Epithelial cell of esophagus (primary cell): Measurements from ENCODE around the gene PRKG1.
A peak's percentile ranks its signal among the peaks of the same experiment; 100 is the strongest.
"Not testable (repeated sequence)": the region's sequence is repeated elsewhere in the genome, so short reads cannot be mapped to it uniquely, and the experiment has no call there.

Experiments used
- DNase-seq: peaks from one replicate; pipeline ENCODE4 v3.0.0; 2010; ENCODE audit warnings: low read depth
- H3K4me3 ChIP-seq: 2 replicates; pipeline ENCODE4 v1.5.1; 2011; ENCODE audit warnings: mild to moderate bottlenecking, low read length, control low read depth
- CTCF ChIP-seq: IDR thresholded peaks from 2 replicates; pipeline ENCODE4 v1.5.1; 2011; ENCODE audit warnings: low read depth, mild to moderate bottlenecking, low read length, control low read depth, inconsistent platforms; ENCODE audit not compliant: insufficient read depth; ENCODE audit errors: missing control alignments

PRKG1 gene

GRCh38 chr10:51273574-51273973 is 199.3 kb downstream of the PRKG1 start:
- H3K4me3 ChIP-seq = no peak overlapping the region
- TF ChIP-seq CTCF = no peak
- DNase-seq = no peak

GRCh38 chr10:51276097-51276496 is 201.8 kb downstream of the PRKG1 start:
- not testable (repeated sequence) for DNase-seq, H3K4me3 ChIP-seq

GRCh38 chr10:51281387-51281786 is 207.1 kb downstream of the PRKG1 start:
- DNase-seq, H3K4me3 ChIP-seq: not testable (repeated sequence)

- no peak overlapping the region for H3K4me3 ChIP-seq
- DNase-seq = no peak
- TF ChIP-seq CTCF = no peak
These were observed 211.3 kb downstream of the PRKG1 start for GRCh38 chr10:51285601-51286000.

- TF ChIP-seq CTCF = no peak
- H3K4me3 ChIP-seq = no peak overlapping the region
- DNase-seq = no peak
These were observed 214.2 kb downstream of the PRKG1 start for GRCh38 chr10:51288511-51288910.

- H3K4me3 ChIP-seq = no peak overlapping the region
- no peak for TF ChIP-seq CTCF
- no peak for DNase-seq
These were observed 215.2 kb downstream of the PRKG1 start for GRCh38 chr10:51289519-51289918.

- no peak overlapping the region for H3K4me3 ChIP-seq
- no peak for DNase-seq
- TF ChIP-seq CTCF = no peak
These were observed 217.7 kb downstream of the PRKG1 start for GRCh38 chr10:51291961-51292360.

GRCh38 chr10:51297438-51297837 is 223.2 kb downstream of the PRKG1 start:
- no peak for TF ChIP-seq CTCF
- no peak overlapping the region for H3K4me3 ChIP-seq
- DNase-seq = peak; percentile 42
